GM15510 (cell line): ENCODE data around the gene RAC3.

Source experiments
- POLR2A ChIP-seq: IDR thresholded peaks from 3 replicates; pipeline ENCODE4 v1.6.1; 2011; ENCODE audit warnings: borderline replicate concordance; ENCODE audit not compliant: insufficient read length; ENCODE audit errors: extremely low read depth

RAC3 gene

DNA sequence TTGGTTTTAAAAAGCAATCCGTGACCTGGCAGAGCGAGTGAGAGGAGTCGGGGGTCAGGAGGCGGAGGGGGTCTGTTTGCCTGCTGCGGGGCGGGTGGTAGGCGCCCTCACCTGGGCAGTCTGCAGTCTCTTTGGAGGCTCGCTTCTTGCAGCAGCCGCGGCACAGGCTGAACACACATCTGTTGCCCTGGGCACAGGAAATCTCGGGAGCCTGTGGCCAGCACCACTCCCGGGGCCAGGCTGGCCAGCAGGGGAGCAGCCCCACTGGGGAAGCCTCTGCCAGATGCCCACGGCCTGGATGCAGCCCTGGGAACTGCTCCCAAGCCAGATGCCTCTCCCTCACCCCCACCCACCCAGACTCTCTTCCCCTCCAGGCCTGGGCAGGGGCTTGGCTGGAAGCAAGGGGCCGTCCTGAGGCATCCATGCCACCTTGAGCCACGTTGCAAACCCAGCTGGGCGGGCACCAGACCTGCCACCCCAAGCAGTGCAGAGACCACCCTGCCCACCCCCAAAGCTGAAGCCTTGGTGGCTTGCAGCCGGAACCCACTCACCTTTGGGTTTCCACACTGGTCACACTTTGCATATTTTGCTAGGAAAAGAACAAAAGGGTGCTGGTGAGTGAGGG is 26.9 kb downstream of the RAC3 start:
- peak; percentile 11 for TF ChIP-seq POLR2A

- TF ChIP-seq POLR2A: no peak
Observed at GRCh38 chr17:82058855-82059249, 27.4 kb downstream of the RAC3 start.

GRCh38 chr17:82059272-82060000 is 28.0 kb downstream of the RAC3 start:
- TF ChIP-seq POLR2A: no peak

DNA sequence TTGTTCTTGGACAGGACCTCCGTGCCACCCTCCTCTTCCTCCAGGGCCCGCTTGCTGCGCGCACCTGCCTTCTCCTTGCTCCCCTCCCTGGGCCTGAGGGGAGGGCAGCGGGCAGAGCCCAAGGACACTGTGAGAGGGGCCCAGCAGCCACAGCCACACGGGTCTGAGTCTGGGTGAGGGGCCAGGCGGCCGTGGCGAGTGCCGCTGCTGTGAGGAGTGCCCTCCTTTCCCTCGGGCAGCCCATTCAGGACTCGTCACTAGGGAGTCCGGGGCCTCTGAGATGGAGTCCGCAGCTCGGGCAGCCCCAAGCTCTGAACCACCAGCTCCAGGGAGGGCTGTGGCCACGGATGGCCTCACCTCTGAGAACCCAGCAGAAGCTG is 28.5 kb downstream of the RAC3 start:
- TF ChIP-seq POLR2A: no peak

DNA sequence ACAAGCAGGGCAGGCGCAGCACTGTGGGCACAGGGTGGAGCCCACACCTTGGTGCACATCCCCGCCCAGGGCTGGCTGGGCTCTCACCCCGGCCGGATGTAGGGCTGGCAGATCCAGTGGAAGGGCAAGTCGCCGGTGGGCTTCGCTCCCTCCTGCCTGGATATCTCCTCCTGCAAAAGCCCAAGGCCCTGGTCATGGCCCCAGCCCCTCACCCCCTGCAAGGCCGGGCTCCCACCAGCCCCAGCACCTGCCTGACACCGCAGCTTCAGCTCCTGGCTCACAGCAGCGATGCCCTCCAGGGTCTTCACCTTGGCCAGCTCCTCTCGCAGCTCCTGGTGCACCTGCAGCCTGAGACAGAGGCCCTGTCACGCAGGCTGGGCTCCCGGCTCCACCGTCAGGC is 29.1 kb downstream of the RAC3 start:
- no peak for TF ChIP-seq POLR2A

- no peak for TF ChIP-seq POLR2A
Observed at GRCh38 chr17:82061047-82061925, 29.8 kb downstream of the RAC3 start.

DNA sequence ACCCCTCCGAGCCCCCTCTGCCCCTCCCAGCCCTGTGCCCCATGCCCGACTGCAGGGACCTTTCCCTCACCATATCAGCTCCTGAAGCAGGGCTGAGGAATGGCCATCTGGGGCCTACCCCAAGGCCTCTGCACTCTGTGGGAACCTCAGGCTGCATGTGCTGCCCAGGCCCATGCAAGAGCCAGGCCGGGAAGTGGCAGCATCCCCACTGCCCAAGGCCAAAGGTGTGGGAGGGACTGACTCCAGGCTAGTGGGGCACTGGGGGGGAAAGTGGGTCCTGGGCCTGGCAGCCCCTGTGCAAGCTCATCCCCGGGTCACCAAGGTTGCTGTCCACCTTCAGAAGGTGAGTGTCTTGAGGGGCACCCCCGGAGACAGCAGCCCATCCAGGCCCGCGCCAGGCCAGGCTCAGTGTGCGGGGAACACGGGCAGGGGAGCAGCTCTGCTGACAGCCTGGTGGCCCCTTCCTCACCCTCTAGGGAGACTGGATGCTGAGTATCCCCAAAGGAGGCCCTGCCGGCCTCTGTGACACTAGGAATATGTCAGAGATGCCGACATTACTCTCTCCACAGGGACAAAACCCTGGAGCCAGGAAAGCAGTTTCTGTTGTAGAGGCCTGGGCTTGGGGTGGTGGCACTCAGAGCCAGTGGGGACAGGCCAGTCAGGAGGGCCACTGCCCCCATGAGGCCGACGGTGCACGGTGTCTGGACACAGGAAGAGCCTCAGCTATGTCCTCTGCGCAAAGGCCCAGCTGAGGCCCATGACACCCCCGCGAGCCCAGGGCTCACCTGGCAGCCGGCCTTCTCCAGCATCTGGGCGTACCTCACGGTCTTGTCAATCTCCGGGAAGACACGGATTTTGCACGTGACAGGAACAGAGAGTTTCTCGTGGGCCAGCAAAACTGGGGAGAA is 30.9 kb downstream of the RAC3 start:
- no peak for TF ChIP-seq POLR2A

- TF ChIP-seq POLR2A: no peak
Observed at GRCh38 chr17:82062984-82063368, 31.5 kb downstream of the RAC3 start.

DNA sequence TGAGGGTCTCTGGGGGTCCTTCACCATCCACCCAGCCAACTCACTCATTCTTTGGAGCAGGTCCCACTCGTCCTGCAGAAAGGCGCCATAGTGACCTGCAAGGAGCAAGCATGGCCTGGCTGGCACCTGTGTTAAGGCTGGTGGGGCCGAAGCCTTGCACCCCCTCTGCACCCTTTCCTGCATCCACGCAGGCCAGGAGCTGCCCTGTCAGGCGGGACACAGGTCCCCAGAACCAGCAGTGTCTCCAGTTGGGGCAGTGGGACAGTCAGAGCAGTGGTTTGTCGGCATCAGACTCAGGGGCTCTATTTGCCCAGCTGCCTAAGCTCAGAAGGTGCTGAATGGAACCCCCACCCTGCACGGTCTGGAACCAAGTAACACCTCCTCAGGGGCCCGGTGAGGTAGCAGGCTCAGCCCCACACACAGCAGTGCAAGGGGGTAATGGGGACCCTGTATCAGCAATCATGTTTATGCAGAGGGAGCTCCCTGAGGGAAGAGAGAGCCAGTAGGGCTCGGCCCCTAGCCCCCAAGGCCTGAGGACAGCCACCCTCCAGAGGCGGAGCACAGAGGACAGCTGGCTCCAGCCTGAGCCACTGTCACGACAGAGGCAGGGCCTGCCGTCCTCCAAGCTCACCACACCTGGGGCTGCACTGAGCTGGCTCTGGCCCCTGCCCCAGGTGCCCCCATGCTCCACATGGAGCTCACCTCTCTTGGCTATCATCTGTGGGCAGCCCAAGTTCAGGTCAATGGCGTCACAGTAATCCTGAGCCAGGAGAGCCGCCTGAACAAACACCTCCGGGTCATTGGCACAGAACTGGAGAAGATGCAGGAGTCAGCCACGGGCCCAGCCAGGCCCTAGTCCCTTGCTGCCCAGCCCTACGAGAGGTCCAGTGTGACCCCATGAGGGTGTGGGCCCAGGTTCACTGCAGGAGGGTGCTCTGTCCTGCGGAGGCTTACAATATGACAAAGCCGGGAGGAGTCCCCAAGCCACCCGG is 32.2 kb downstream of the RAC3 start:
- no peak for TF ChIP-seq POLR2A

DNA sequence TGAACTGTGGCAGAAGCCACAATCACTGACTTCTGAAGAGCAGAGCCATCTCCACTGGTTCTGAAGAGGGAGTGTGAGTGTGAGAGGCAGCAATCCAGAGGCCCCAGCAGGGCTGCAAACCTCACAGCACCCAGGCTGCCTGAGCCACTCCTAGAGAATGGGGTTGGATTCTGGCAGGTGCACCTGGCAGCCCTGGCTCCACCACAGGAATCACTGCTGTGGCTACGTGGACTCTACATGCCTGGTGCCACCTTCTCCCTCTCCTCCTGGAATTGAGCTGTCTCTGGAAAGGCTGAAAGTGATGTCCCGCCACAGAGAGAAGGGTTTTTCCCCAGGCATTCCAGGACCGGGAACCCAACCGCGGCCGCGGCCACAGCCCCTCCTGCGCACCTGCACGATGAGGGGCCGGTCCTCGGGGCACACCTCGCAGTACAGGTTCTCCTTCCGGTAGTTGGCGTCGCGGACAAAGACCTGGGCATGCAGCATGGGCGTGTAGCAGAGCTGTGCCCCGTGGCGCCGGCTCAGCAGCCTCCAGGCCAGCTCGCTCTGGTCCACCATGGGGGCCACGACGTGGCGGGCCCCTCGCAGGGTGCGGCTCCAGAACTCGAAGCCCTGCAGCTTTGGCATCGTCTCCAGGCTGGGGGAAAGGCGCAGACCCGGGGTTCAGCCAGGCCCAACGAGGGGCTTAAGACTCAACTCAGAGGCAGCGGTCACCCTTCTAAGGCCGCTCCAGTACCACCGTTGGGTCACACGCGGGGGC is 33.1 kb downstream of the RAC3 start:
- TF ChIP-seq POLR2A: no peak

- TF ChIP-seq POLR2A: no peak
Observed at GRCh38 chr17:82065193-82065637, 33.7 kb downstream of the RAC3 start.

- TF ChIP-seq POLR2A: peak; percentile 87
Observed at GRCh38 chr17:82065638-82066303, 34.3 kb downstream of the RAC3 start, which contains the start of gene DUS1L. DUS1L (minus strand) TSS chr17:82065804; CDS start chr17:82065059, 745 bp downstream.
